ENCODE data around the gene RBM20. TPM values are rescaled to one million over a fixed set of nuclear protein-coding genes. Genes with fewer than 3 reads are reported as not detected.

Gene RBM20
- total and polyA plus RNA-seq, 10 of the 15 experiments (the other 5 are each of a cell fraction or from before 2014, with no cell fraction given) = 0.04 to 0.26 (median 0.15) TPM

GRCh38 chr10:110698782-110699201, 54.7 kb downstream of the RBM20 start:
- H4K20me1 ChIP-seq (ENCODE audit: control insufficient read depth, insufficient read depth) = no peaks in the 10 kb centered on the region
- ChIA-PET RAD21 (ENCODE audit: unreplicated experiment) (no interaction called here), POLR2A (no interaction called here), CTCF (interaction anchor here (0.6 kb wide), 1 partner anchor 190 kb away, joined by 4 read pairs; no protein-coding TSS in a partner anchor), SMC1A (ENCODE audit: uncharacterized antibody, unreplicated experiment) (no interaction called here)
- no peak overlapping the region for H3K4me3 ChIP-seq
- H3K9me3 ChIP-seq (replicated peaks; ENCODE audit: control insufficient read depth, insufficient read depth, low read length) = no peaks in the 10 kb centered on the region
- H3K4me1 ChIP-seq (ENCODE audit: control insufficient read depth, insufficient read depth, low read length) = peaks cover 7% of the 10 kb centered on the region
- no peaks in the 10 kb centered on the region for H3K36me3 ChIP-seq (ENCODE audit: control insufficient read depth in 2 of 2, insufficient read depth in 2 of 2, low read length in 1 of 2)
- DNase-seq (ENCODE audit: low read depth, low spot score) (no peak), ATAC-seq (no peak), FAIRE-seq (peak; percentile 44)
- in situ Hi-C loops (cut with MboI) (no loop called here), intact Hi-C loops (cut with micrococcal nuclease; ENCODE audit: unreplicated experiment) (no loop called here)
- no peak overlapping the region for H3K9ac ChIP-seq (ENCODE audit: control insufficient read depth, insufficient read depth, low read length)
- 91% methylated on average over 6 of the region's 6 CpGs for WGBS (ENCODE audit: insufficient coverage, insufficient replicate concordance, low lambda C conversion rate, missing lambda C conversion rate)
- TF ChIP-seq CBX3 (IDR thresholded peaks at IDR 0.05; ENCODE audit: borderline replicate concordance, low read depth) (no peak), BCL3 (IDR thresholded peaks at IDR 0.05; ENCODE audit: borderline replicate concordance, insufficient read depth, low read depth, low read length, poor library complexity, severe bottlenecking) (no peak), PRDM15 (CRISPR knock-in tag; IDR thresholded peaks at IDR 0.05) (no peak), CREM (IDR thresholded peaks at IDR 0.05; ENCODE audit: low read depth) (no peak), SUPT20H (IDR thresholded peaks at IDR 0.05; ENCODE audit: borderline replicate concordance, control insufficient read depth, low read depth, low read length) (no peak), NFXL1 (IDR thresholded peaks at IDR 0.05; ENCODE audit: borderline replicate concordance) (no peak), ASH2L (IDR thresholded peaks at IDR 0.05; ENCODE audit: borderline replicate concordance, low read depth) (no peak), POLR2AphosphoS5 (IDR thresholded peaks at IDR 0.05; ENCODE audit: low read length) (no peak), NR2F1 (conservative IDR thresholded peaks at IDR 0.05) (no peak), E4F1 (IDR thresholded peaks at IDR 0.05; ENCODE audit: borderline replicate concordance, partially characterized antibody) (no peak), STAT1 (conservative IDR thresholded peaks at IDR 0.05) (no peak)
- peaks cover 0 to 5% of the 10 kb centered on the region in 2 experiments; a peak in 1 of 4 replicates for H3K27me3 ChIP-seq (replicated peaks in 1 of 2; ENCODE audit: control insufficient read depth in 2 of 2, insufficient read depth in 2 of 2, low read length in 1 of 2)
- H2AFZ ChIP-seq (ENCODE audit: control insufficient read depth, low read depth, low read length) = no peak overlapping the region
- no peak overlapping the region for H3K27ac ChIP-seq (ENCODE audit: control insufficient read depth, insufficient read depth)
- BruUV-seq (replicated peaks) = no TSS peak
- no peak overlapping the region for H3K4me2 ChIP-seq (ENCODE audit: control insufficient read depth, insufficient read depth)
- H3K79me2 ChIP-seq (ENCODE audit: control insufficient read depth, insufficient read depth, low read length) = no peaks in the 10 kb centered on the region

Data from GM12878 (cell line).